Measurements from ENCODE around the gene HSDL1. TPM values are rescaled to one million over a fixed set of nuclear protein-coding genes. Genes with fewer than 3 reads are reported as not detected.

The HSDL1 gene
- total and polyA plus RNA-seq, 4 donors = 12.6 to 41.3 (median 16.7) TPM

DNA sequence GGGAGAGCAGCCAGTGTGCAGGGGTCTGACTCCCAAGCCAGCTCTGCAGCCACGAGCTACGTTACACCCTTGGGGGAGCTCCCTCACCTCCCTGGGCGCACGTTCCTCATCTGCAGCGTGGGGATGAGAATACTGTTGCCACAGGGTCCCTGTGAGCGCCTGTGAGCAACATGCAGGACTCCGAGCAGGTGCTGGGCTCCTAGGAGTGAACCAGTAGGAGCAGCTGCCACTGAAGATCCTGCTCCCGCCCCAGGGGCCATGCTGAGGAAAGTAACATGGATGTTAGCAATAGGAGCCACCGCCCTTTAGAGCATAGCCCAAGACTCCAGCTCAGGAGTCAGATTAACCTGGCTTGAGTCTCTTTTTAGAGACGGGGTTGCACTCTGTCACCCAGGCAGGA lies 16.1 kb upstream of the HSDL1 start:
- Histone ChIP-seq H3K4me1 (ENCODE audit: control insufficient read depth in 5 of 5, insufficient read depth in 5 of 5, low read length in 5 of 5) (no peaks in the 10 kb centered on the region), H3K9me3 (ENCODE audit: control insufficient read depth in 4 of 4, insufficient read depth in 3 of 4, low read length in 3 of 4) (peaks cover 0 to 3% (median 0%) of the 10 kb centered on the region in 4 donors), H3K4me3 (no peak overlapping the region), H3K9ac (ENCODE audit: insufficient read depth in 1 of 2, low read length in 2 of 2) (no peak overlapping the region), H3K36me3 (ENCODE audit: control insufficient read depth in 4 of 4, insufficient read depth in 4 of 4, low read length in 4 of 4) (no peaks in the 10 kb centered on the region), H3K27ac (ENCODE audit: low read depth in 1 of 2, low read length in 1 of 2) (no peak overlapping the region), H3K27me3 (ENCODE audit: control insufficient read depth in 3 of 3, insufficient read depth in 3 of 3, low read length in 2 of 3) (peaks cover 0 to 10% (median 3%) of the 10 kb centered on the region in 3 donors)
- DNase-seq (no peak), ATAC-seq (ENCODE audit: insufficient read depth, low FRiP score) (no peak)
- WGBS, 2 donors = 84 to 85% methylated on average over 10 of the region's 10 CpGs
- TF ChIP-seq, protein P1, sequence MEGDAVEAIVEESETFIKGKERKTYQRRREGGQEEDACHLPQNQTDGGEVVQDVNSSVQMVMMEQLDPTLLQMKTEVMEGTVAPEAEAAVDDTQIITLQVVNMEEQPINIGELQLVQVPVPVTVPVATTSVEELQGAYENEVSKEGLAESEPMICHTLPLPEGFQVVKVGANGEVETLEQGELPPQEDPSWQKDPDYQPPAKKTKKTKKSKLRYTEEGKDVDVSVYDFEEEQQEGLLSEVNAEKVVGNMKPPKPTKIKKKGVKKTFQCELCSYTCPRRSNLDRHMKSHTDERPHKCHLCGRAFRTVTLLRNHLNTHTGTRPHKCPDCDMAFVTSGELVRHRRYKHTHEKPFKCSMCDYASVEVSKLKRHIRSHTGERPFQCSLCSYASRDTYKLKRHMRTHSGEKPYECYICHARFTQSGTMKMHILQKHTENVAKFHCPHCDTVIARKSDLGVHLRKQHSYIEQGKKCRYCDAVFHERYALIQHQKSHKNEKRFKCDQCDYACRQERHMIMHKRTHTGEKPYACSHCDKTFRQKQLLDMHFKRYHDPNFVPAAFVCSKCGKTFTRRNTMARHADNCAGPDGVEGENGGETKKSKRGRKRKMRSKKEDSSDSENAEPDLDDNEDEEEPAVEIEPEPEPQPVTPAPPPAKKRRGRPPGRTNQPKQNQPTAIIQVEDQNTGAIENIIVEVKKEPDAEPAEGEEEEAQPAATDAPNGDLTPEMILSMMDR (IDR thresholded peaks at IDR 0.05; ENCODE audit: control extremely low read depth, extremely low read depth) = no peak

GRCh38 chr16:84159800-84160199 lies 14.8 kb upstream of the HSDL1 start:
- no peak for ATAC-seq (ENCODE audit: insufficient read depth, low FRiP score)
- Histone ChIP-seq H3K27ac (ENCODE audit: low read depth in 1 of 2, low read length in 1 of 2) (no peak overlapping the region), H3K4me3 (no peak overlapping the region), H3K4me1 (ENCODE audit: control insufficient read depth in 5 of 5, insufficient read depth in 5 of 5, low read length in 5 of 5) (peaks cover 0 to 2% (median 0%) of the 10 kb centered on the region in 5 donors), H3K27me3 (ENCODE audit: control insufficient read depth in 3 of 3, insufficient read depth in 3 of 3, low read length in 2 of 3) (peaks cover 0 to 10% (median 3%) of the 10 kb centered on the region in 3 donors), H3K9me3 (ENCODE audit: control insufficient read depth in 4 of 4, insufficient read depth in 3 of 4, low read length in 3 of 4) (peaks cover 0 to 6% (median 0%) of the 10 kb centered on the region in 4 donors), H3K36me3 (ENCODE audit: control insufficient read depth in 4 of 4, insufficient read depth in 4 of 4, low read length in 4 of 4) (no peaks in the 10 kb centered on the region), H3K9ac (ENCODE audit: insufficient read depth in 1 of 2, low read length in 2 of 2) (no peak overlapping the region)
- TF ChIP-seq, protein P1 (IDR thresholded peaks at IDR 0.05; ENCODE audit: control extremely low read depth, extremely low read depth) = no peak
- DNase-seq = no peak
- 45 to 70% methylated on average over 1 of the region's 1 CpG for WGBS, 2 donors

- Histone ChIP-seq H3K4me3 (no peak overlapping the region), H3K36me3 (ENCODE audit: control insufficient read depth in 4 of 4, insufficient read depth in 4 of 4, low read length in 4 of 4) (no peaks in the 10 kb centered on the region), H3K4me1 (ENCODE audit: control insufficient read depth in 5 of 5, insufficient read depth in 5 of 5, low read length in 5 of 5) (peaks cover 0 to 2% (median 0%) of the 10 kb centered on the region in 5 donors), H3K9ac (ENCODE audit: insufficient read depth in 1 of 2, low read length in 2 of 2) (no peak overlapping the region), H3K27me3 (ENCODE audit: control insufficient read depth in 3 of 3, insufficient read depth in 3 of 3, low read length in 2 of 3) (peaks cover 0 to 10% (median 3%) of the 10 kb centered on the region in 3 donors), H3K9me3 (ENCODE audit: control insufficient read depth in 4 of 4, insufficient read depth in 3 of 4, low read length in 3 of 4) (peaks cover 0 to 6% (median 0%) of the 10 kb centered on the region in 4 donors), H3K27ac (ENCODE audit: low read depth in 1 of 2, low read length in 1 of 2) (no peak overlapping the region)
- TF ChIP-seq, protein P1 (IDR thresholded peaks at IDR 0.05; ENCODE audit: control extremely low read depth, extremely low read depth) = no peak
- DNase-seq (no peak), ATAC-seq (ENCODE audit: insufficient read depth, low FRiP score) (no peak)
- WGBS, 2 donors = 24 to 32% methylated on average over 9 of the region's 9 CpGs
Measured at GRCh38 chr16:84159007-84159406, 14.0 kb upstream of the HSDL1 start.

DNA sequence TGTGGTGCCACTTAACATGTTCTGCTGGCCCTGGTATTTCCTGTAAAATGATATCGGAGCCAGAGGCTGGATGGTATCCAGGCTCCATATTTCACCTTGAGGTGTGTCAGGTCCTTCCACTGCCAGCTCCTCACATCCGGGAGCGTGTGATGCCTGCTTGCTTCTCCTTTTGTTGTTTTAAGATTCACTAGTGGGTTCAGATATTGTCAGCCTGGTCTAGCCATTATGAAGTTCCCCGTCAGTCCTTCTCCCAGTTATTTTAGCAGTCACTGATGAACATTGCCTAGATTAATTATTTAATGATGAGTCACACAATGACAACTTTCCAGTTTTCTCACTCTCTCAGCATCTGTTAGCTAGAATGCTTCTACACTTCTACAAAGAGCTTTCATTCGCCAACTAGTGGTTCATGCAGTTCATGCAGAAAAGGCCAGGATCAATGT lies 11.4 kb upstream of the HSDL1 start:
- no peak for DNase-seq
- peaks cover 0 to 10% (median 3%) of the 10 kb centered on the region in 3 donors for H3K27me3 ChIP-seq (ENCODE audit: control insufficient read depth in 3 of 3, insufficient read depth in 3 of 3, low read length in 2 of 3)
- H3K9me3 ChIP-seq (ENCODE audit: control insufficient read depth in 4 of 4, insufficient read depth in 3 of 4, low read length in 3 of 4) = peaks cover 0 to 6% (median 0%) of the 10 kb centered on the region in 4 donors
- whole genome bisulfite sequencing, 2 donors = 58 to 62% methylated on average over 5 of the region's 5 CpGs
- H3K36me3 ChIP-seq (ENCODE audit: control insufficient read depth in 4 of 4, insufficient read depth in 4 of 4, low read length in 4 of 4) = no peaks in the 10 kb centered on the region
- peaks cover 0 to 2% (median 0%) of the 10 kb centered on the region in 5 donors for H3K4me1 ChIP-seq (ENCODE audit: control insufficient read depth in 5 of 5, insufficient read depth in 5 of 5, low read length in 5 of 5)
- no peak overlapping the region for H3K27ac ChIP-seq (ENCODE audit: low read depth in 1 of 2, low read length in 1 of 2)
- TF ChIP-seq, protein P1 (IDR thresholded peaks at IDR 0.05; ENCODE audit: control extremely low read depth, extremely low read depth) = no peak
- no peak for ATAC-seq (ENCODE audit: insufficient read depth, low FRiP score)
- H3K9ac ChIP-seq (ENCODE audit: insufficient read depth in 1 of 2, low read length in 2 of 2) = no peak overlapping the region
- H3K4me3 ChIP-seq = no peak overlapping the region

Data from lung (tissue), 12 donors.